ENCODE data around the gene NSMCE1.

Gene NSMCE1

GRCh38 chr16:27226976-27227705 lies 41.4 kb downstream of the NSMCE1 start:
- H3K4me3 ChIP-seq (ENCODE audit: low read depth, low read length) = no peak overlapping the region
- TF ChIP-seq CTCF (IDR thresholded peaks at IDR 0.05; ENCODE audit: low read depth, low read length) = no peak

GRCh38 chr16:27226476-27226875 lies 42.1 kb downstream of the NSMCE1 start:
- no peak overlapping the region for H3K4me3 ChIP-seq (ENCODE audit: low read depth, low read length)

GRCh38 chr16:27225536-27226360 lies 42.8 kb downstream of the NSMCE1 start:
- H3K4me3 ChIP-seq (ENCODE audit: low read depth, low read length) = no peak overlapping the region
- TF ChIP-seq CTCF (IDR thresholded peaks at IDR 0.05; ENCODE audit: low read depth, low read length) = no peak

More at GRCh38 chr16:27226476-27226875, 42.1 kb downstream of the NSMCE1 start:
- TF ChIP-seq CTCF (IDR thresholded peaks at IDR 0.05; ENCODE audit: low read depth, low read length) = no peak

GRCh38 chr16:27224741-27225300 lies 43.8 kb downstream of the NSMCE1 start:
- no peak for TF ChIP-seq CTCF (IDR thresholded peaks at IDR 0.05; ENCODE audit: low read depth, low read length)
- no peak overlapping the region for H3K4me3 ChIP-seq (ENCODE audit: low read depth, low read length)

GRCh38 chr16:27224271-27224737 lies 44.3 kb downstream of the NSMCE1 start:
- no peak for TF ChIP-seq CTCF (IDR thresholded peaks at IDR 0.05; ENCODE audit: low read depth, low read length)

GRCh38 chr16:27223701-27224100 lies 44.9 kb downstream of the NSMCE1 start:
- TF ChIP-seq CTCF (IDR thresholded peaks at IDR 0.05; ENCODE audit: low read depth, low read length) = no peak

More at GRCh38 chr16:27224271-27224737, 44.3 kb downstream of the NSMCE1 start:
- no peak overlapping the region for H3K4me3 ChIP-seq (ENCODE audit: low read depth, low read length)

More at GRCh38 chr16:27223701-27224100, 44.9 kb downstream of the NSMCE1 start:
- H3K4me3 ChIP-seq (ENCODE audit: low read depth, low read length) = no peak overlapping the region

All from WI38 (cell line).